BLaER1 (cell line): ENCODE data around the gene ENDOV.

Source experiments
- H3K27ac ChIP-seq: shearing (Covaris generic); formaldehyde crosslinking; 2 replicates; pipeline ENCODE4 v1.8.1; 2022
- H3K27me3 ChIP-seq: shearing (Covaris generic); formaldehyde crosslinking; 2 replicates; pipeline ENCODE4 v1.8.1; 2022
- H3K36me3 ChIP-seq: shearing (Covaris generic); formaldehyde crosslinking; 2 replicates; pipeline ENCODE4 v1.8.1; 2022
- H3K4me1 ChIP-seq: shearing (Covaris generic); formaldehyde crosslinking; 2 replicates; pipeline ENCODE4 v1.8.1; 2022
- H3K4me2 ChIP-seq: shearing (Covaris generic); formaldehyde crosslinking; 2 replicates; pipeline ENCODE4 v1.8.1; 2022
- H3K4me3 ChIP-seq: shearing (Covaris generic); formaldehyde crosslinking; 2 replicates; pipeline ENCODE4 v1.8.1; 2022
- H3K9ac ChIP-seq: shearing (Covaris generic); formaldehyde crosslinking; 2 replicates; pipeline ENCODE4 v1.8.1; 2022
- H3K9me3 ChIP-seq: shearing (Covaris generic); formaldehyde crosslinking; 2 replicates; pipeline ENCODE4 v1.8.1; 2022
- H4K20me1 ChIP-seq: shearing (Covaris generic); formaldehyde crosslinking; 2 replicates; pipeline ENCODE4 v1.8.1; 2022
- Cebpa-rat ChIP-seq: shearing (Covaris generic); IDR thresholded peaks from 2 replicates; pipeline ENCODE4 v1.8.1; 2022

ENDOV gene

GRCh38 chr17:80428796-80429195 is 13.8 kb downstream of the ENDOV start:
- H3K9me3 ChIP-seq: no peaks in the 10 kb centered on the region
- H3K4me2 ChIP-seq: no peak overlapping the region
- H3K36me3 ChIP-seq: no peaks in the 10 kb centered on the region
- peaks cover 37% of the 10 kb centered on the region for H3K4me1 ChIP-seq
- H3K9ac ChIP-seq: no peak overlapping the region
- peaks cover 19% of the 10 kb centered on the region for H4K20me1 ChIP-seq
- H3K4me3 ChIP-seq: no peak overlapping the region
- TF ChIP-seq Cebpa-rat: no peak
- H3K27ac ChIP-seq: no peak overlapping the region
- no peaks in the 10 kb centered on the region for H3K27me3 ChIP-seq

GRCh38 chr17:80429356-80430275 is 14.6 kb downstream of the ENDOV start:
- no peak overlapping the region for H3K4me3 ChIP-seq
- H3K4me1 ChIP-seq: peaks cover 29% of the 10 kb centered on the region
- no peak overlapping the region for H3K4me2 ChIP-seq
- H4K20me1 ChIP-seq: peaks cover 19% of the 10 kb centered on the region
- TF ChIP-seq Cebpa-rat: no peak
- no peak overlapping the region for H3K9ac ChIP-seq
- H3K36me3 ChIP-seq: no peaks in the 10 kb centered on the region
- no peaks in the 10 kb centered on the region for H3K27me3 ChIP-seq
- no peaks in the 10 kb centered on the region for H3K9me3 ChIP-seq
- H3K27ac ChIP-seq: no peak overlapping the region

GRCh38 chr17:80430446-80431245 is 15.7 kb downstream of the ENDOV start:
- Histone ChIP-seq H3K27ac (no peak overlapping the region), H3K4me3 (no peak overlapping the region), H3K4me1 (peaks cover 19% of the 10 kb centered on the region), H3K9me3 (no peaks in the 10 kb centered on the region), H3K27me3 (no peaks in the 10 kb centered on the region), H4K20me1 (peaks cover 11% of the 10 kb centered on the region), H3K9ac (no peak overlapping the region), H3K4me2 (no peak overlapping the region), H3K36me3 (no peaks in the 10 kb centered on the region)
- TF ChIP-seq Cebpa-rat: no peak

- no peaks in the 10 kb centered on the region for H3K9me3 ChIP-seq
- peaks cover 5% of the 10 kb centered on the region for H4K20me1 ChIP-seq
- no peak overlapping the region for H3K9ac ChIP-seq
- H3K4me2 ChIP-seq: no peak overlapping the region
- no peaks in the 10 kb centered on the region for H3K36me3 ChIP-seq
- H3K27me3 ChIP-seq: no peaks in the 10 kb centered on the region
- peaks cover 10% of the 10 kb centered on the region for H3K4me1 ChIP-seq
- no peak overlapping the region for H3K27ac ChIP-seq
- H3K4me3 ChIP-seq: no peak overlapping the region
- no peak for TF ChIP-seq Cebpa-rat
Measured at GRCh38 chr17:80431246-80432195, 16.6 kb downstream of the ENDOV start.

GRCh38 chr17:80432350-80432955 is 17.5 kb downstream of the ENDOV start:
- no peak for TF ChIP-seq Cebpa-rat
- Histone ChIP-seq H3K4me1 (peaks cover under 1% of the 10 kb centered on the region), H3K36me3 (no peaks in the 10 kb centered on the region), H3K4me2 (no peak overlapping the region), H4K20me1 (no peaks in the 10 kb centered on the region; the same call in none of the 2 replicates), H3K27me3 (no peaks in the 10 kb centered on the region), H3K27ac (no peak overlapping the region), H3K4me3 (no peak overlapping the region), H3K9ac (no peak overlapping the region), H3K9me3 (no peaks in the 10 kb centered on the region)

- H3K4me1 ChIP-seq: no peaks in the 10 kb centered on the region
- no peaks in the 10 kb centered on the region for H3K36me3 ChIP-seq
- no peaks in the 10 kb centered on the region for H3K9me3 ChIP-seq
- H3K9ac ChIP-seq: no peak overlapping the region
- no peak overlapping the region for H3K27ac ChIP-seq
- H3K4me2 ChIP-seq: no peak overlapping the region
- no peaks in the 10 kb centered on the region; the same call in 1 of the 2 replicates for H4K20me1 ChIP-seq
- no peak for TF ChIP-seq Cebpa-rat
- H3K4me3 ChIP-seq: no peak overlapping the region
- H3K27me3 ChIP-seq: no peaks in the 10 kb centered on the region
Measured at GRCh38 chr17:80432961-80433550, 18.1 kb downstream of the ENDOV start.

GRCh38 chr17:80433916-80434666 is 19.1 kb downstream of the ENDOV start:
- no peak overlapping the region for H3K27ac ChIP-seq
- H3K27me3 ChIP-seq: no peaks in the 10 kb centered on the region
- H3K36me3 ChIP-seq: no peaks in the 10 kb centered on the region
- no peak overlapping the region for H3K9ac ChIP-seq
- H3K4me3 ChIP-seq: no peak overlapping the region
- no peaks in the 10 kb centered on the region for H3K9me3 ChIP-seq
- no peaks in the 10 kb centered on the region for H3K4me1 ChIP-seq
- TF ChIP-seq Cebpa-rat: no peak
- no peak overlapping the region for H3K4me2 ChIP-seq
- peaks cover 9% of the 10 kb centered on the region for H4K20me1 ChIP-seq

- no peaks in the 10 kb centered on the region for H3K9me3 ChIP-seq
- H3K36me3 ChIP-seq: no peaks in the 10 kb centered on the region
- H3K4me3 ChIP-seq: no peak overlapping the region
- no peak overlapping the region for H3K9ac ChIP-seq
- H3K27ac ChIP-seq: no peak overlapping the region
- no peak for TF ChIP-seq Cebpa-rat
- no peak overlapping the region for H3K4me2 ChIP-seq
- H3K27me3 ChIP-seq: peaks cover 4% of the 10 kb centered on the region; the same call in 1 of the 2 replicates
- H3K4me1 ChIP-seq: no peaks in the 10 kb centered on the region
- H4K20me1 ChIP-seq: peaks cover 44% of the 10 kb centered on the region
Measured at GRCh38 chr17:80437532-80437931, 22.6 kb downstream of the ENDOV start.
